ENCODE measurements around the gene FAM72B. TPM values are rescaled to one million over a fixed set of nuclear protein-coding genes. Genes with fewer than 3 reads are reported as not detected.

FAM72B gene
- total RNA-seq, 2 donors from 2014 or later, result 0.27 to 0.42 TPM

Other genes starting within 250 kb of the FAM72B start
- gene SRGAP2C, start 635 bp upstream of the FAM72B start, total RNA-seq, result 10 to 100 TPM; 19.1 to 27.7 TPM